Aorta (tissue), 5 donors: ENCODE data around the gene RNF187. TPM values are rescaled to one million over a fixed set of nuclear protein-coding genes. Genes with fewer than 3 reads are reported as not detected.
A peak's percentile ranks its signal among the peaks of the same experiment; 100 is the strongest.
"Not testable (repeated sequence)": the region's sequence is repeated elsewhere in the genome, so short reads cannot be mapped to it uniquely, and the experiment has no call there.

Source experiments
- ATAC-seq: fragments of 200-7000 bp; cut with Tn5 transposase; one replicate; pipeline ENCODE4 v1.9.1; 2022; ENCODE audit warnings: moderate library complexity; ENCODE audit not compliant: low FRiP score
- DNase-seq, 2 donors: peaks; one replicate each; pipeline ENCODE4 v3.0.0-alpha.2; 2020
- H3K27ac ChIP-seq, 2 donors: one replicate each; pipeline ENCODE4 v1.5.1; 2013; ENCODE audit warnings: low read length in 2 of 2, mild to moderate bottlenecking in 2 of 2, moderate library complexity in 2 of 2, control low read depth in 1 of 2, inconsistent platforms in 1 of 2, low read depth in 1 of 2
- H3K27me3 ChIP-seq, 2 donors: one replicate each; pipeline ENCODE4 v1.6.1; 2013; ENCODE audit warnings: control low read depth in 1 of 2, low read length in 1 of 2, mild to moderate bottlenecking in 1 of 2, moderate library complexity in 1 of 2; ENCODE audit not compliant: insufficient read depth in 2 of 2, control insufficient read depth in 1 of 2
- H3K36me3 ChIP-seq, 2 donors: one replicate each; pipeline ENCODE4 v1.6.1; 2013; ENCODE audit warnings: control low read depth in 1 of 2, low read length in 1 of 2, mild to moderate bottlenecking in 1 of 2; ENCODE audit not compliant: insufficient read depth in 2 of 2, control insufficient read depth in 1 of 2
- H3K4me1 ChIP-seq, 2 donors: one replicate each; pipeline ENCODE4 v1.6.1; 2013; ENCODE audit warnings: low read length in 2 of 2, control low read depth in 1 of 2, mild to moderate bottlenecking in 1 of 2, moderate library complexity in 1 of 2; ENCODE audit not compliant: insufficient read depth in 2 of 2, control insufficient read depth in 1 of 2
- H3K4me3 ChIP-seq, 2 donors: one replicate each; pipeline ENCODE4 v1.5.1; 2013; ENCODE audit warnings: low read length in 2 of 2, control low read depth in 1 of 2, mild to moderate bottlenecking in 1 of 2
- H3K9me3 ChIP-seq: one replicate; pipeline ENCODE4 v1.6.1; 2013; ENCODE audit warnings: mild to moderate bottlenecking, low read length; ENCODE audit not compliant: control insufficient read depth
- WGBS, 2 donors: extraction: QIAGEN DNeasy Blood & Tissue Kit; methylation state at CpG; one replicate each; pipeline ENCODE4 v1.1.7; 2013; 5-methylcytosine and 5-hydroxymethylcytosine counted together
- intact Hi-C, 2 donors: fragments of 100-400 bp; cut with DNase I; formaldehyde crosslinking; loops; one replicate each; pipeline versions ENCODE4 v1.14.2 to v1.15.0; 2022
- polyA plus RNA-seq, 2 donors: library from polyadenylated mRNA; stranded (reverse); fragments of 200-250 nt; gene quantifications; one replicate each; pipeline ENCODE4 v1.2.3, GENCODE V29; 2013
- total RNA-seq, 2 donors: library from RNA; stranded (reverse); fragmentation: NEBNext Ultra II Directional; extraction: Animal tissue kit (Norgen Biotek cat#: 25700); gene quantifications; one replicate each; pipeline ENCODE4 v1.2.1, GENCODE V29; 2021
- donor health status: healthy with polysubstance abuse.
- donor health status: Bipolar disorder and iron deficiency.
- donor health status: DM: no; HTN: no; CAD: no.
- donor health status: DM: no; HTN: no; CAD: no.
- donor health status: DM: yes; HTN: yes; CAD: no.

The RNF187 gene
- total and polyA plus RNA-seq, 4 donors = 22.8 to 94.0 (median 40.4) TPM

DNA sequence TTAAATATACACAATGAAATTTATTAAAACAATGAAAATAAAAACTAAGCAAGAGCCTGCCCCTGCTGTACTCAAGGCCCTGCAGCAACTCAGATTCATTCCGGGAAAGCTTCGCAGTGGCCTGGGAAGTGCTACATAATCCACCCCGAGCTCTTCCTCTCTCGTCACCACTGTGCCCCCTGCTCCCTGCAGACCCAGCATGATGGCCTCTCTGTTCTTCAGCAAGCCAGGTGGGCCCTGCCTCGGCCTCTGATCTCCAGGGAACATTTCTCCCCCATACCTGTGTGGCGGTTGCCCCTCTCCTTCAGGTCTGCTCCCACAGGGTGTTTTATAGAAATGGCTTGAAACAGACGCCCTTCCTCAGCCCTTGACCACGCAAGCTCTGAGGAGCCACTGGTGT, 10.6 kb downstream of the RNF187 start:
- intact Hi-C loops = no loop called here
- no peak overlapping the region for H3K4me3 ChIP-seq
- no peaks in the 10 kb centered on the region for H3K4me1 ChIP-seq
- ATAC-seq = no peak
- H3K36me3 ChIP-seq = peaks cover 0 to 6% of the 10 kb centered on the region in 2 donors
- no peak overlapping the region for H3K27ac ChIP-seq
- H3K9me3 ChIP-seq = no peaks in the 10 kb centered on the region
- 84 to 92% methylated on average over 8 of the region's 8 CpGs for WGBS, 2 donors
- no peaks in the 10 kb centered on the region for H3K27me3 ChIP-seq
- DNase-seq = no peak

GRCh38 chr1:228500143-228500734, 13.1 kb downstream of the RNF187 start:
- H3K27ac ChIP-seq = no peak overlapping the region
- no peaks in the 10 kb centered on the region for H3K4me1 ChIP-seq
- ATAC-seq (no peak), DNase-seq (no peak)
- no peaks in the 10 kb centered on the region for H3K9me3 ChIP-seq
- no peaks in the 10 kb centered on the region for H3K27me3 ChIP-seq
- WGBS, 2 donors = 81 to 83% methylated on average over 8 of the region's 8 CpGs
- peaks cover 0 to 4% of the 10 kb centered on the region in 2 donors for H3K36me3 ChIP-seq
- no peak overlapping the region for H3K4me3 ChIP-seq
- intact Hi-C loops = loop anchor here in 1 of 2 donors (5.0 kb wide), 1 partner anchor 368 kb away; no protein-coding TSS in a partner anchor

GRCh38 chr1:228500901-228501871, 14.0 kb downstream of the RNF187 start:
- Histone ChIP-seq H3K27ac (no peak overlapping the region), H3K27me3 (no peaks in the 10 kb centered on the region), H3K9me3 (no peaks in the 10 kb centered on the region), H3K36me3 (peaks cover 0 to 2% of the 10 kb centered on the region in 2 donors), H3K4me1 (no peaks in the 10 kb centered on the region), H3K4me3 (no peak overlapping the region)
- DNase-seq (peak; percentile 89 to 93), ATAC-seq (peak; percentile 91)
- intact Hi-C loops = loop anchor here in 1 of 2 donors (5.0 kb wide), 1 partner anchor 369 kb away; no protein-coding TSS in a partner anchor
- 24 to 27% methylated on average over 23 of the region's 23 CpGs for WGBS, 2 donors

GRCh38 chr1:228502522-228502921, 15.3 kb downstream of the RNF187 start:
- no peaks in the 10 kb centered on the region for H3K27me3 ChIP-seq
- no peaks in the 10 kb centered on the region for H3K36me3 ChIP-seq
- no peak for DNase-seq
- no peak for ATAC-seq
- WGBS, 2 donors = 90 to 91% methylated on average over 5 of the region's 5 CpGs
- no peaks in the 10 kb centered on the region for H3K9me3 ChIP-seq
- no peaks in the 10 kb centered on the region for H3K4me1 ChIP-seq
- intact Hi-C loops = loop anchor here in 1 of 2 donors (5.0 kb wide), 1 partner anchor 370 kb away; no protein-coding TSS in a partner anchor
- no peak overlapping the region for H3K4me3 ChIP-seq
- H3K27ac ChIP-seq = no peak overlapping the region

DNA sequence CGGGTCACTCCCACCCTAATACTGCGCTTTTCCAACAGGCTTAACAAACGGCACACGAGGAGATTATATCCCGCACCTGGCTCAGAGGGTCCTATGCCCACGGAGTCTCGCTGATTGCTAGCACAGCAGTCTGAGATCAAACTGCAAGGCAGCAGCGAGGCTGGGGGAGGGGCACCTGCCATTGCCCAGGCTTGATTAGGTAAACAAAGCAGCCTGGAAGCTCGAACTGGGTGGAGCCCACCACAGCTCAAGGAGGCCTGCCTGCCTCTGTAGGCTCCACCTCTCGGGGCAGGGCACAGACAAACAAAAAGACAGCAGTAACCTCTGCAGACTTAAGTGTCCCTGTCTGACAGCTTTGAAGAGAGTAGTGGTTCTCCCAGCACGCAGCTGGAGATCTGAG, 18.8 kb downstream of the RNF187 start:
- WGBS, 2 donors = 75 to 77% methylated on average over 8 to 10 of the region's 11 CpGs

GRCh38 chr1:228507961-228508652, 20.9 kb downstream of the RNF187 start:
- ATAC-seq (no peak), DNase-seq (no peak)
- Histone ChIP-seq H3K27me3 (no peaks in the 10 kb centered on the region), H3K36me3 (no peaks in the 10 kb centered on the region), H3K4me1 (no peaks in the 10 kb centered on the region), H3K27ac (no peak overlapping the region), H3K9me3 (peaks cover 2% of the 10 kb centered on the region), H3K4me3 (no peak overlapping the region)
- 69 to 75% methylated on average over 9 of the region's 9 CpGs for whole genome bisulfite sequencing, 2 donors
- intact Hi-C loops = no loop called here

More for the DNA sequence above, 18.8 kb downstream of the RNF187 start:
- DNase-seq, H3K27me3 ChIP-seq, H3K36me3 ChIP-seq, intact Hi-C loops, ATAC-seq, H3K9me3 ChIP-seq, H3K4me3 ChIP-seq, H3K4me1 ChIP-seq, H3K27ac ChIP-seq: not testable (repeated sequence)

GRCh38 chr1:228508840-228509415, 21.7 kb downstream of the RNF187 start:
- peaks cover 2% of the 10 kb centered on the region for H3K9me3 ChIP-seq
- no peaks in the 10 kb centered on the region for H3K36me3 ChIP-seq
- no peak for DNase-seq
- no peak overlapping the region for H3K27ac ChIP-seq
- 76 to 83% methylated on average over 6 of the region's 6 CpGs for WGBS, 2 donors
- no peaks in the 10 kb centered on the region for H3K27me3 ChIP-seq
- no peak overlapping the region for H3K4me3 ChIP-seq
- no peaks in the 10 kb centered on the region for H3K4me1 ChIP-seq
- intact Hi-C loops = no loop called here
- ATAC-seq = no peak

DNA sequence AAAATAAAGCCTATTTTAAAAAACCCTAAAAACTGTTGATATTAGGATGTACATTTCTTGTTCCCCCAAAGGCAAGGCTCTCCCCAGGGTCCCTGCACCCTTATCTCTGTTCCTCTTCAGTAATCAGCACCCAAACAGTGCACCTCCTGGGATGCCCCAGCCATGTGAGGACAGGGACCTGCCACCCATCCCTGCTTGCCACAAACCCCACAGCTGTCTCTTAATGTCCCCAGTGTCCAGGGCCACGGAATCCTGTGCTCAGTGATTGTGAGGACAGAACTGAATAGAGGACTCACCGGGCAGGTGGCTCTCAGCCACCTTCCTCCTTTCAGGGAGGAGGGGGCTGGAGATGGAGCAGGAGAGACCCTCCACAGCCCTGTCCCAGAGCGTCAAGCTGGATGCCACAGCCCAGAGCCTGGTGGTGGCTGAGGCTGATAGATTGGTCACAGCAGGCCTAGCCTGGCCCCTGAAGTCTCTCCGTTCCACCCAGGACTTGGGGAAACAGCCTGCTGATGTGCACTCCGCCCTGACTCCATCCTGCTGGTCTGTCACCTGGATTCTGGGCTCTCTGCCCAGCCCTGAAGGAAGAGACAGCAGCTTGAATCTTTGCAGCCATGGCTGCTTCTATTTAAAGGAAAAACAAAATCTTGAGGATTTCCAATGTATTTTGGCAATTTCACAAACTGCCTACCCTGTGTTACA, 23.1 kb downstream of the RNF187 start:
- no peak overlapping the region for H3K4me3 ChIP-seq
- no peaks in the 10 kb centered on the region for H3K4me1 ChIP-seq
- H3K27me3 ChIP-seq = no peaks in the 10 kb centered on the region
- no peak for ATAC-seq
- WGBS, 2 donors = 63 to 67% methylated on average over 5 of the region's 5 CpGs
- no peak for DNase-seq
- H3K9me3 ChIP-seq = peaks cover 2% of the 10 kb centered on the region
- no peak overlapping the region for H3K27ac ChIP-seq
- no peaks in the 10 kb centered on the region for H3K36me3 ChIP-seq
- intact Hi-C loops = no loop called here
